Adrenal gland (tissue), 12 donors: ENCODE measurements around the gene NXN. TPM values are rescaled to one million over a fixed set of nuclear protein-coding genes. Genes with fewer than 3 reads are reported as not detected.

ENCODE experiments used
- DNase-seq, 7 donors: peaks; one replicate each; pipeline ENCODE4 v3.0.0-alpha.2; 2019 to 2020
- H3K27ac ChIP-seq, 5 donors: fragments of 200-600 bp; sonication (generic) in 4 of 5; 1 replicate in 3 of 5; 2 replicates in 2 of 5; pipeline versions ENCODE4 v1.5.1 to v1.8.0; 2016 to 2020; ENCODE audit warnings: mild to moderate bottlenecking in 1 of 5
- H3K27me3 ChIP-seq: fragments of 200-600 bp; 2 replicates; pipeline ENCODE4 v1.8.0; 2021
- H3K36me3 ChIP-seq, 2 donors: fragments of 200-600 bp; replicated peaks in 1 of 2; 1 replicate in 1 of 2; 2 replicates in 1 of 2; pipeline versions ENCODE4 v1.5.1 to v1.8.0; 2018 to 2022
- H3K4me1 ChIP-seq, 2 donors: fragments of 200-600 bp; replicated peaks in 1 of 2; 1 replicate in 1 of 2; 2 replicates in 1 of 2; pipeline versions ENCODE4 v1.5.1 to v1.8.0; 2018 to 2021
- H3K4me3 ChIP-seq, 4 donors: fragments of 200-600 bp; sonication (generic) in 3 of 4; one replicate each; pipeline ENCODE4 v1.5.1; 2016 to 2018
- H3K9me3 ChIP-seq, 3 donors: fragments of 200-600 bp; sonication (generic) in 1 of 3; replicated peaks in 1 of 3; 1 replicate in 2 of 3; 2 replicates in 1 of 3; pipeline versions ENCODE4 v1.5.1 to v1.8.0; 2016 to 2021
- POLR2A ChIP-seq, 2 donors: fragments of 450-650 bp; IDR thresholded peaks; one replicate each; pipeline ENCODE4 v1.6.1; 2017; ENCODE audit warnings: antibody characterized with exemption in 2 of 2, mild to moderate bottlenecking in 2 of 2, moderate library complexity in 1 of 2
- WGBS, 4 donors: extraction: QIAGEN DNeasy Blood & Tissue Kit in 2 of 4; methylation state at CpG; one replicate each; pipeline versions ENCODE4 v1.1.5 to v1.1.7; 2013 to 2017; 5-methylcytosine and 5-hydroxymethylcytosine counted together
- intact Hi-C, 2 donors: fragments of 100-400 bp; cut with DNase I; formaldehyde crosslinking; loops; one replicate each; pipeline versions ENCODE4 v1.14.1 to v1.15.0; 2022 to 2023
- polyA plus RNA-seq, 3 donors: library from polyadenylated mRNA; stranded (reverse); fragments of 200-250 nt in 2 of 3; fragments of 350-450 nt in 1 of 3; fragmentation: Illumina TruSeq in 1 of 3; extraction: RNeasy Lipid Tissue Mini Kit (QIAGEN cat#74804) in 1 of 3; gene quantifications; one replicate each; pipeline ENCODE4 v1.2.3, GENCODE V29; 2013 to 2014
- total RNA-seq, 9 donors: library from RNA; depleted of rRNA in 4 of 9; stranded (reverse); fragments of >200 nt in 4 of 9; fragments of 120-200 nt in 1 of 9; fragmentation: NEBNext Ultra II Directional in 1 of 9; extraction: Animal tissue kit (Norgen Biotek cat#: 25700) in 1 of 9; gene quantifications; one replicate each; pipeline versions ENCODE4 v1.1.0 to v1.2.4, GENCODE V29; 2013 to 2023
- TF ChIP-seq, protein P1 (sequence below), 6 experiments: fragments of 450-650 bp in 4 of 6; fragments of 200-600 bp in 2 of 6; sonication (generic) in 1 of 6; IDR thresholded peaks; 1 replicate in 5 of 6; 2 replicates in 1 of 6; pipeline versions ENCODE4 v1.5.1 to v1.8.0; 2016 to 2021; ENCODE audit warnings: antibody characterized with exemption in 6 of 6, mild to moderate bottlenecking in 2 of 6, moderate library complexity in 1 of 6
- donor health status: healthy with polysubstance abuse.
- donor health status: Bipolar disorder and iron deficiency.
- donor health status: DM: yes; HTN: yes; CAD: no.
- donor health status: DM: no; HTN: no; CAD: no.
- donor health status: DM: no; HTN: no; CAD: no.
- donor health status: DM: yes; HTN: yes; CAD: no.

The NXN gene
- total and polyA plus RNA-seq, 12 donors, result 3.6 to 24.7 (median 10.9) TPM

DNA sequence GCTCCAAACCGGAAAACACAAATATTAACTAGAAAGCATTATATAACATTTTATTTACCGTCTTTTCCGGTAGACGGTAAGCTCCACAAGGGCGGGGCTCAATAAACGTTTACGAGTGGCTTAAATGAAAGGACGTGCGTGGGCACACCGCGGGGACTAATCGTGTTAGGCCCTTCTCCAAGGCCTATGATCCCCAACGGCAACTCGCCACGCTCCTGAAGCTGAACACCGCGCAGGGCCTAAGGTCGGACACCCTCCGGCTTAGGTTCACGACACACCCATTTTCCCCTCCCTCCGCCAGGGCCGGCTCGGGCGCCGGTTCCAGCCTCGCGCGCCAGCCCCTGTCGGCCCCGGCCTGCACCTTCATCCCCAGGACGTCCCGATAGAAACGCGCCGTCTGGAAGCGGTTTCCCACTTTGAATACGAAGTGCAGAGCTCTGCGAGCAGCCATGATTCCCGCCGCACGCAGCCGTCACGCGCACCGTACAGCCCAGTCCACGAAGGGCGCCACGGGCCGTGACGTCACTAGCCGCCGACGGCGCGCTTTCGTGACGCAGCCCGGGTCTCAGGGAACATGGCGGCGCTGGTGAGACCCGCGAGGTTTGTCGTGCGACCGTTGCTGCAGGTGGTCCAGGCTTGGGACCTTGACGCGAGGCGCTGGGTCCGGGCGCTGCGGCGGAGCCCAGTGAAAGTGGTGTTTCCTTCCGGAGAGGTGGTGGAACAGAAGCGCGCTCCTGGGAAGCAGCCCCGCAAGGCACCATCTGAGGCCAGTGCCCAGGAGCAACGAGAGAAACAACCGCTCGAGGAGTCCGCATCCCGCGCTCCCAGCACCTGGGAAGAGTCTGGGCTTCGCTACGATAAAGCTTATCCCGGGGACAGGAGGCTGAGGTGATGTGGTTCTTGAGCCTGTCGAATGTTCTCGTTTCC, 197.5 kb downstream of the NXN start, which contains the start of the genes GLOD4 and MRM3:
TSS of gene GLOD4 (minus strand) at position 476 of the 927 bp plus-strand sequence. CDS start at position 451, 25 bp downstream.
TSS of gene MRM3 (plus strand) at position 549 of the 927 bp plus-strand sequence. CDS start at position 575, 26 bp downstream.
- no peaks in the 10 kb centered on the region for H3K9me3 ChIP-seq
- peaks cover 0 to 15% of the 10 kb centered on the region in 2 donors for H3K36me3 ChIP-seq
- H3K27ac ChIP-seq, result peak within 1 kb of the TSS in 4 of 5 donors; percentile 71 to 93 (median 84)
- H3K4me3 ChIP-seq, result peak within 1 kb of the TSS; percentile 39 to 93 (median 69)
- WGBS, 4 donors, result 0% methylated on average over 16 to 87 of the region's 87 CpGs
- no peaks in the 10 kb centered on the region for H3K27me3 ChIP-seq
- peak; percentile 52 to 71 for TF ChIP-seq POLR2A (IDR thresholded peaks at IDR 0.05)
- TF ChIP-seq, protein P1, sequence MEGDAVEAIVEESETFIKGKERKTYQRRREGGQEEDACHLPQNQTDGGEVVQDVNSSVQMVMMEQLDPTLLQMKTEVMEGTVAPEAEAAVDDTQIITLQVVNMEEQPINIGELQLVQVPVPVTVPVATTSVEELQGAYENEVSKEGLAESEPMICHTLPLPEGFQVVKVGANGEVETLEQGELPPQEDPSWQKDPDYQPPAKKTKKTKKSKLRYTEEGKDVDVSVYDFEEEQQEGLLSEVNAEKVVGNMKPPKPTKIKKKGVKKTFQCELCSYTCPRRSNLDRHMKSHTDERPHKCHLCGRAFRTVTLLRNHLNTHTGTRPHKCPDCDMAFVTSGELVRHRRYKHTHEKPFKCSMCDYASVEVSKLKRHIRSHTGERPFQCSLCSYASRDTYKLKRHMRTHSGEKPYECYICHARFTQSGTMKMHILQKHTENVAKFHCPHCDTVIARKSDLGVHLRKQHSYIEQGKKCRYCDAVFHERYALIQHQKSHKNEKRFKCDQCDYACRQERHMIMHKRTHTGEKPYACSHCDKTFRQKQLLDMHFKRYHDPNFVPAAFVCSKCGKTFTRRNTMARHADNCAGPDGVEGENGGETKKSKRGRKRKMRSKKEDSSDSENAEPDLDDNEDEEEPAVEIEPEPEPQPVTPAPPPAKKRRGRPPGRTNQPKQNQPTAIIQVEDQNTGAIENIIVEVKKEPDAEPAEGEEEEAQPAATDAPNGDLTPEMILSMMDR (IDR thresholded peaks at IDR 0.05), result peak in 5 of 6 experiments; percentile 29 to 49 (median 37)
- peak; percentile 89 to 98 (median 94) for DNase-seq
- peaks cover 12 to 23% of the 10 kb centered on the region in 2 donors for H3K4me1 ChIP-seq
- intact Hi-C loops, result no loop called here

DNA sequence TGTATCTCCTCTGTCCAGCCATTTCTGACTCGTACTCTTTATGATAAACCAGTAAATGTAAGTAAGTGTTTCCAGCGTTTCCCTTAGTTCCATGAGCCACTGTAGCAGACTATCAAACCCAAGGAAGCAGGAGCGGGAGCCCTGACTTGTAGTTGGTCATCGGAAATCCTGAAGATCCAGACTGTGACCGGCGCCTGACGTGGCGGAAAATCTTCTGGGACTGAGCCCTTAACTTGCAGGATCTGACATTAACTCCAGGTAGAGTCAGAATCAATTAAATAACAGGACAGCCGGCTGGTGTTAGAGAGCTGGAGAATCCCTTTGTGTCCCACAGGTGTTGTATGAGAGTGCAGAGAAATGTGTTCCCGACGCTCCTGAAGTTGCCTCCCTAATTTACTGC, 201.5 kb downstream of the NXN start:
- 90 to 95% (median 92%) methylated on average over 11 of the region's 11 CpGs for WGBS, 4 donors
- peaks cover 8 to 12% of the 10 kb centered on the region in 2 donors for H3K4me1 ChIP-seq
- no peak overlapping the region for H3K4me3 ChIP-seq
- H3K36me3 ChIP-seq, result peaks cover 0 to 47% of the 10 kb centered on the region in 2 donors
- no peaks in the 10 kb centered on the region for H3K27me3 ChIP-seq
- TF ChIP-seq, protein P1 (IDR thresholded peaks at IDR 0.05), result no peak
- no peak overlapping the region for H3K27ac ChIP-seq
- DNase-seq, result no peak
- H3K9me3 ChIP-seq, result no peaks in the 10 kb centered on the region
- intact Hi-C loops, result no loop called here

DNA sequence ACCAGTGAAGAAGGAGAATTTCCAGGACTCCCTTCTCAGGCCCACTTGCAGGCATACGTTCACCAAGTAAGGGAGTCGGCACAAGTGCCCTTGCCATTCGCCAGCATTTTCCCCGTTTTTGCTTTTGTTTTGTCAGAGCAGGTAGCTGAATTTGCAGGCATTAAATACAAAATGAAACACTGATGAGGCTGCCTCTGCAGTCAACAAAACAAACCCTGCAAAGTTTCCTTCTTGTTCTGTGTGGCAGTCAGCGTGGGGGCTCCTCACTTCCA, 205.3 kb downstream of the NXN start:
- no peaks in the 10 kb centered on the region for H3K27me3 ChIP-seq
- H3K4me3 ChIP-seq, result no peak overlapping the region
- no peak for DNase-seq
- intact Hi-C loops, result no loop called here
- H3K27ac ChIP-seq, result no peak overlapping the region
- H3K4me1 ChIP-seq, result no peaks in the 10 kb centered on the region
- TF ChIP-seq POLR2A (IDR thresholded peaks at IDR 0.05), result no peak
- TF ChIP-seq, protein P1 (IDR thresholded peaks at IDR 0.05), result no peak
- peaks cover 0 to 79% of the 10 kb centered on the region in 2 donors for H3K36me3 ChIP-seq
- 89 to 94% (median 90%) methylated on average over 5 of the region's 5 CpGs for WGBS, 4 donors
- no peaks in the 10 kb centered on the region for H3K9me3 ChIP-seq

DNA sequence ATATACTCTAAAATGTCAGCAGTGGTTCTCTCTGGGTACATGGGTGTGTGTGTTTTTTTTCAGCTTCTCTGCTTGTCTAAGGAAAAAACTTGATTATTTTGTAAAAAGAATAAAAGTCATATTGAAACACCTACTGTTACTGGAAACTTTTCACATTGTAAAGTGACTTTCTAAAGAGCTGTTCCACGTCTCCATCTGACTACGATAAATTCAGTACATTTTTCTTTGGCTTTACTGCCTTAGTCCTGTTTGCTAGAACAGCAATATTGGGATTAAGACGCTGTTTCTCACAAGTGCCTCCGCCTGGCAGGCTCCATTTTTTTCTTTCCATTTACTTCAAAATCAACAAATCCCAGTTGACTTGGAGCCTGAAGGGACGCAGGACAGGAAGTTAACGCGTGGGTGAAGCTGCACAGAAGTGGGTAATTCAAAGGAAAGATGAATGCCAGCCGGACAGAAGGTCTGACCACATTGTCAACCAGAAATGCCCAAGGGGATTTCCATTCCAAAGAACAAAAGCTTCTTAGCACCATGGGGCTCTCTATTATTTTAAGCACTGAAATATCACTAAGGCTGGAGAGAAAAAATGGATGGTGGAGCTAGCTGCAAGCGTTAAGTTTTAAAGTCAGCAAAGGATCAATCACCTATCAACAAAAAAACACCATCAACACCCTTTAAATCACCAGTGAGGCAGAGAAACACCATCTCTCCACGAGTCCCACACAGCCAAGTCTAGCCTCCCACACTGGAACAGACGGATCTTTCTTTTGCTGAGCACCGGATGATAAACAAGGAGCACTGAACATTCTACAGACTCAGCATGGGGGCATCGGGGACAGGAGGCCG, 205.9 kb downstream of the NXN start:
- H3K4me1 ChIP-seq, result no peaks in the 10 kb centered on the region
- TF ChIP-seq, protein P1 (IDR thresholded peaks at IDR 0.05), result no peak
- TF ChIP-seq POLR2A (IDR thresholded peaks at IDR 0.05), result no peak
- no peaks in the 10 kb centered on the region for H3K9me3 ChIP-seq
- no peaks in the 10 kb centered on the region for H3K27me3 ChIP-seq
- no peak overlapping the region for H3K27ac ChIP-seq
- WGBS, 4 donors, result 81 to 88% (median 82%) methylated on average over 14 of the region's 14 CpGs
- no peak for DNase-seq
- peaks cover 0 to 82% of the 10 kb centered on the region in 2 donors for H3K36me3 ChIP-seq
- H3K4me3 ChIP-seq, result no peak overlapping the region
- intact Hi-C loops, result no loop called here
